HG02759 (cell line): ENCODE measurements around the gene ONECUT2.

Experiments used
- ATAC-seq: cut with Tn5 transposase; IDR thresholded peaks from one replicate; pipeline ENCODE4 v1.9.1; 2021; ENCODE audit warnings: mild to moderate bottlenecking, moderate library complexity; ENCODE audit not compliant: unreplicated experiment

Gene ONECUT2

GRCh38 chr18:57523171-57523956 is 88.2 kb downstream of the ONECUT2 start:
- no peak for ATAC-seq

GRCh38 chr18:57527556-57528229 is 92.5 kb downstream of the ONECUT2 start:
- no peak for ATAC-seq

- ATAC-seq, result no peak
These were observed 94.0 kb downstream of the ONECUT2 start for GRCh38 chr18:57529151-57529550.

- ATAC-seq, result no peak
These were observed 98.1 kb downstream of the ONECUT2 start for GRCh38 chr18:57533006-57533867.

- no peak for ATAC-seq
These were observed 98.8 kb downstream of the ONECUT2 start for GRCh38 chr18:57533868-57534510.

GRCh38 chr18:57534511-57534909 is 99.3 kb downstream of the ONECUT2 start:
- ATAC-seq, result no peak

GRCh38 chr18:57538614-57539013 is 103.4 kb downstream of the ONECUT2 start:
- ATAC-seq, result no peak

- ATAC-seq, result no peak
These were observed 104.5 kb downstream of the ONECUT2 start for GRCh38 chr18:57539702-57540101.
